HEK293 (cell line): ENCODE results near the gene SLC19A1.

Experiments used
- CTCF ChIP-seq: fragments of 450-650 bp; formaldehyde crosslinking; IDR thresholded peaks from 2 replicates; pipeline ENCODE4 v1.5.1; 2016; ENCODE audit warnings: missing biosample characterization, missing genetic modification characterization
- EGR2 ChIP-seq: fragments of 450-650 bp; formaldehyde crosslinking; IDR thresholded peaks from 2 replicates; pipeline ENCODE4 v1.5.1; 2016; ENCODE audit warnings: low read depth, missing biosample characterization, missing genetic modification characterization
- GLIS1 ChIP-seq: fragments of 450-650 bp; formaldehyde crosslinking; IDR thresholded peaks from 2 replicates; pipeline ENCODE4 v1.5.1; 2016; ENCODE audit warnings: missing biosample characterization, missing genetic modification characterization
- GLIS2 ChIP-seq: fragments of 450-650 bp; formaldehyde crosslinking; IDR thresholded peaks from 2 replicates; pipeline ENCODE4 v1.5.1; 2016; ENCODE audit warnings: missing biosample characterization, missing genetic modification characterization
- SETDB1 ChIP-seq: IDR thresholded peaks from one replicate; pipeline ENCODE4 v1.6.1; 2017; ENCODE audit warnings: mild to moderate bottlenecking, low read length, moderate library complexity, mixed read lengths; ENCODE audit not compliant: insufficient read length
- TCF7L2 ChIP-seq: IDR thresholded peaks from 2 replicates; pipeline ENCODE4 v1.6.1; 2011; ENCODE audit warnings: low read depth, mild to moderate bottlenecking, inconsistent platforms, low read length, moderate library complexity, borderline replicate concordance
- ZNF324 ChIP-seq: fragments of 450-650 bp; formaldehyde crosslinking; IDR thresholded peaks from 2 replicates; pipeline ENCODE4 v1.5.1; 2016; ENCODE audit warnings: missing biosample characterization, missing genetic modification characterization
- ZNF555 ChIP-seq: fragments of 450-650 bp; formaldehyde crosslinking; conservative IDR thresholded peaks from 2 replicates; pipeline ENCODE4 v1.5.1; 2017; ENCODE audit warnings: missing biosample characterization, mild to moderate bottlenecking, missing genetic modification characterization, inconsistent platforms
- TF ChIP-seq, protein P1 (sequence below): fragments of 450-650 bp; formaldehyde crosslinking; IDR thresholded peaks from 2 replicates; pipeline ENCODE4 v1.5.1; 2016; ENCODE audit warnings: missing biosample characterization, missing genetic modification characterization

- no peak for TF ChIP-seq TCF7L2
- no peak for TF ChIP-seq CTCF
- TF ChIP-seq SETDB1: no peak
- no peak for TF ChIP-seq EGR2
- TF ChIP-seq GLIS1 (tag by site-specific recombination): no peak
- TF ChIP-seq ZNF555: no peak
- TF ChIP-seq, protein P1, sequence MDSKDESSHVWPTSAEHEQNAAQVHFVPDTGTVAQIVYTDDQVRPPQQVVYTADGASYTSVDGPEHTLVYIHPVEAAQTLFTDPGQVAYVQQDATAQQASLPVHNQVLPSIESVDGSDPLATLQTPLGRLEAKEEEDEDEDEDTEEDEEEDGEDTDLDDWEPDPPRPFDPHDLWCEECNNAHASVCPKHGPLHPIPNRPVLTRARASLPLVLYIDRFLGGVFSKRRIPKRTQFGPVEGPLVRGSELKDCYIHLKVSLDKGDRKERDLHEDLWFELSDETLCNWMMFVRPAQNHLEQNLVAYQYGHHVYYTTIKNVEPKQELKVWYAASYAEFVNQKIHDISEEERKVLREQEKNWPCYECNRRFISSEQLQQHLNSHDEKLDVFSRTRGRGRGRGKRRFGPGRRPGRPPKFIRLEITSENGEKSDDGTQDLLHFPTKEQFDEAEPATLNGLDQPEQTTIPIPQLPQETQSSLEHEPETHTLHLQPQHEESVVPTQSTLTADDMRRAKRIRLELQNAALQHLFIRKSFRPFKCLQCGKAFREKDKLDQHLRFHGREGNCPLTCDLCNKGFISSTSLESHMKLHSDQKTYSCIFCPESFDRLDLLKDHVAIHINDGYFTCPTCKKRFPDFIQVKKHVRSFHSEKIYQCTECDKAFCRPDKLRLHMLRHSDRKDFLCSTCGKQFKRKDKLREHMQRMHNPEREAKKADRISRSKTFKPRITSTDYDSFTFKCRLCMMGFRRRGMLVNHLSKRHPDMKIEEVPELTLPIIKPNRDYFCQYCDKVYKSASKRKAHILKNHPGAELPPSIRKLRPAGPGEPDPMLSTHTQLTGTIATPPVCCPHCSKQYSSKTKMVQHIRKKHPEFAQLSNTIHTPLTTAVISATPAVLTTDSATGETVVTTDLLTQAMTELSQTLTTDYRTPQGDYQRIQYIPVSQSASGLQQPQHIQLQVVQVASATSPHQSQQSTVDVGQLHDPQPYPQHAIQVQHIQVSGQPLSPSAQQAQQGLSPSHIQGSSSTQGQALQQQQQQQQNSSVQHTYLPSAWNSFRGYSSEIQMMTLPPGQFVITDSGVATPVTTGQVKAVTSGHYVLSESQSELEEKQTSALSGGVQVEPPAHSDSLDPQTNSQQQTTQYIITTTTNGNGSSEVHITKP (tag by site-specific recombination): no peak
- 0 out of 2 replicates have a peak, but pooled peaks have one; percentile 19 for TF ChIP-seq GLIS2 (tag by site-specific recombination)
- no peak for TF ChIP-seq ZNF324 (tag by site-specific recombination)
These were observed 51.2 kb downstream of the SLC19A1 start for GRCh38 chr21:45491056-45491455.
